GM19238 (cell line): ENCODE measurements around the gene IGFN1.

Source experiments
- DNase-seq: peaks from one replicate; pipeline ENCODE4 v3.0.0; 2011; ENCODE audit warnings: low spot score; ENCODE audit not compliant: insufficient read length

IGFN1 gene

DNA sequence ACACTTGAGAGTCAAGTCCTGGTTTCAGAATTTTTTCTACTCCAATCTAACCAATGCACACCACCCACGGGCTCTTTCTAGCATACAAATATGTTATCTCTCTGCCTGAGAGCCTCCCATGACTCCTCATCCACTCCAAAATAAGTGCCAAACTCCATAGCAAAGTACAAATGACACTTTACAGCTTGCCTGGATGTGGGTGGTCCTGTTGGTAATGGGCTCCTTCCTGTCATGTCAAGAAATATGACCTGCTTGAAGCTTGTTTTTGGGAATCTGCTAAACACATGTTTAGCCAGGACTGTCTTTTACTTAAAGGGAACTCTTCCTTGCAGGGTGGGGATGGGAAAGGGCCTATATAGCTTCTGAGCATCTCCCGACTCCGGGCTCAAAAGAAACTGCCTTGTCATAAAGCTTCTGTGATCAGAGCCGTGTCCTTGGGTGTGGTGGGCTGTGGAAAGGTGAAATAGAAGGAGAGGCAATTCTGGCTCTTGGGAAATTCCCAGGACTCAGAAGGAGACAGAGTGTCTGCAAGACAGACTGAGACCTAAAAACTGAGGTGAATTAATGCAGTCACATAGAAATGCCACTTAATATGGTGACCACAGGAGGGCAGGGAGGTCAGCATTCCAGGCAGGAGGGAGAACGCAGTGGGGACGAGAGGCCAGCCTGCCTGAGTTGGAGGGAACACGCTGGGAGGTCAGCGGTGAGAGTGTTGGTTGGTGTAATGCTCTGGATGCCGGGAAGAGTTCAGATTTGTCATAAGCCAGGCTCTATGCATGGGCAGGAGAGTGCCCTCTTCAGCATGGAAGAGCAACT is 6.1 kb upstream of the IGFN1 start:
- no peak for DNase-seq

DNA sequence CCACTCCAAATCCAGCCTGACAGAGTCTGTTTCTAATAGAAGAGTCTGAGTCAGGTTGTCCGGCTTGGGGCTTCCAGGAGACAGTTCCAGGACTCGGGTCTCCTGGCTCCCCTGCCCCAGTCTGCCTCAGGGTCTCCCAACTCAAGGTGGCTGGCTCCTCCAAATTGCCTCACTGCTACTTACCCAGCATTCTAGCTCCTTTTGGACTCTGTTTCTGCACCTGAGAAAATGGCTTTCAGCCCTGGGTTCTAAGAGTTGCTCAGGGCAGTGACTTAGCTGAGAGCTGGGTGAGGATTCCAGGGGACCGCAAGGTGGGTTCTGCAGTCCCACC is 5.5 kb upstream of the IGFN1 start:
- DNase-seq = no peak

- no peak for DNase-seq
Observed at GRCh38 chr1:201185527-201186128, 5.0 kb upstream of the IGFN1 start.

- DNase-seq = no peak
Observed at GRCh38 chr1:201186192-201186591, 4.4 kb upstream of the IGFN1 start.

- DNase-seq = no peak
Observed at GRCh38 chr1:201189085-201189484, 1.5 kb upstream of the IGFN1 start.

DNA sequence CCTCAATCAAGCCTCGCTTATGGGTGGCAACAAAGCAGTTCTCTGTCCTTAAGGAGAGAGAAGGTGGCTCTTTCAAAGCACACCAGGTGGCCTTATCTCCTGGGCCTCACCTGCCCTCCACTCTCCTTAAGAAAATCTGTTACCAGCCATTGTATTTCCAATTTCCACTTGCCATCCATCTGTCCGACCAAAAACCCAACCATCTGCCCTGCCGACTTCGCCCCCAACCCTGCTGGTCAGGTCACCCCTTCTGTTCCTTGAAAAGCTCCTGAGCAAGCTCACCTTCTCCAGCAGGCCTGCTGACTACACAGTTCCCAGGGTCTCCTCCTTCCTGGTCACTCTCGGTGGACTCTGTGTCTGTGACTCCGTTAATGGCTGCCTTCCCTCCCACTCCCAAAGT is 619 bp upstream of the IGFN1 start:
- DNase-seq = no peak

DNA sequence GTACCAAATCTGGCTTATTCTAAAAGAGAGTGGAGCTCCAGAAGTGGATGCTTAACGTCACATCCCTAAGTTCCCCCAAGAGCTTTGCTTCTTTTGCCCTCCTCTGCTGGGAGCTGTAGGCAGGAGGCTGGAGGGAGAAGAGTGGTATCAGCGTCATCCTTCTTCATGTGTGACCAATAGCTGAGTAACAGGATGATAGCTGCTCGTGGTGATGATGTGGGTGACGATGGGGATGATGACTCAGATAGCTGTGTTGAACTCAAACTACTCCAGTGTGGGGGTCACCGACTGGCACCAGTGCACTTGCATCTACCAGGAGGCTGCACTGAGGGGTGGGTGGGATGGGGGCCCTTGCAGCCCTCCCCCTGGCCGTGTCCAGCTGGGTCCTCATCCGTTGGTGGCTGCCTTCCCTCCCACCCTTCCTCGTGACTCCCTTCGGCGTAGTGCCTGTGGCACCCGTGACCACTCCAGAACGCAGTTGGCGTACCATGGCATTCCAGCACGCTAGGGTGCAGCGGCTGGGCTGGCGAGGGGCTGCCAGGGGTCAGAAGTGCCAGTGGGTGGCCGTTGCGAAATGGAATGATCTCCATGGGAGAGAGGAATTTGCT is 1.1 kb downstream of the IGFN1 start:
- DNase-seq = no peak

- no peak for DNase-seq
Observed at GRCh38 chr1:201192261-201192788, 1.7 kb downstream of the IGFN1 start.

DNA sequence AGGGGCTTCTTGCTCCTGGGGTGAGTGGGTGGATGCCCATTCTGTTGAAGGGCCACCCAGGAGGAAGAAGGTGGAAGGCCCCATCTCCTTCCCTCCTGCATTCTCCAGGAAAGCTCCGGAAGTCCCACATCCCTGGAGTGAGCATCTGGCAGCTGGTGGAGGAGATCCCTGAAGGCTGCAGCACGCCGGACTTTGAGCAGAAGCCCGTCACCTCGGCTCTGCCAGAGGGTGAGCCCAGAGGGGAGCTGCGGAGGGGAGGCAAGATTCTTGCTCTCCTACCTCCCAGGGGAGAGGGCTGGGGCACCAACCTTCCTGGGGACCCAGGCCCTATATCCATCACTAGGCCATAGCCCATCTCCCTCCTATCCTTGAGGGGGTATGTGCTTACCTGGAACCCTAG is 3.4 kb downstream of the IGFN1 start:
- DNase-seq = no peak

DNA sequence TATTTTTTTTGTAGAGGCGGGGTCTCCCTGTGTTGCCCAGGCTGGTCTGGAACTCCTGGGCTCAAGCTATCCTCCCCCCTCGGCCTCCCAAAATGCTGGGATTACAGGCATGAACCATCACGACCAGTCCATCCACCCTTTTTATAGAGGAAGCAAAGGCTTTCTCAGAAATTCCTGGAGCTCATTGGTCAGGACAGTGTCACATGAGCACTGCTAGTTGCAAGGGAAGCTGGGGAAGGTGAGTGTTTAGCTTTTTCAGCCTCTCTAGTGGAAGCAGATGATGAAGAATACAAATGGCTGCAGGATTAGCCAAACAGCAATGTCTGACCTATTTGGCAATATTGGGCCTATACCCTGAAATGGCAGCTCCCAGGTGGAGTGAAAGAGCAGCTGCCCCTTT is 8.0 kb downstream of the IGFN1 start:
- no peak for DNase-seq

DNA sequence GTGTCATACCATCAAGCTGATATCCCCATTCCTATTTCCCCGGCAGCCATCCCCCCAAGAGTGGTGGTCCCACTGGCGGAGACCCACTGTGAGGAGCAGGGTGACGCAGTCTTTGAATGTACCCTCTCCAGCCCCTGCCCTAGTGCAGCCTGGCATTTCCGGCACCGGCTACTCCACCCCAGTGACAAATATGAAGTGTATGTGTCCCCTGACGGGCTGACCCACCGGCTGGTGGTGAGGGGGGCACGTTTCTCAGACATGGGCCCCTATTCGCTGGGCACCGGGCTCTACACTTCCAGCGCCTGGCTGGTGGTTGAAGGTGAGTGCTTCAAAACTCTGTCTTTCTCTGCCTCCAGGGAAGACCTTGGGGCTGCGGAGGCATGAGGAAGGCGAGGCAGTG is 14.4 kb downstream of the IGFN1 start:
- no peak for DNase-seq

DNA sequence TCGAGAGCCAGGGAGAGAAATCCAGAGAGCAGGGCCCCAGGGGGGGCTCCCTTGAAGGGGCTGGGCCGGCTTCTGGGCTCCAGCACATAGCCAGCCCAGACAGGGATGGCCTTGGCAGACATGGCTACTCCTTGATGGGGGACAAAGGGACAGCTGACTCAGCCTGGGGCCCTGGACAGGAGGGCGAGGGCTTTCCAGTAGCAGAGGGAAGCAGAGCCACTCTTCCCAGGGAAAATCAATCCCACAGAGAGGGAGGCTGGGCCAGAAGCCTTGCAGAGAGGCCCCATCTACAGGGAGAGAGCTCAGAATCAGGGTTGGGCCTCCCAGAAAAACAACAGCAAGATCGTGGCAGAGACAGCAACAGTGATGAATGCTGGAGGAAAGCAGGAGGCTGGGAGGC is 15.6 kb downstream of the IGFN1 start:
- no peak for DNase-seq

DNA sequence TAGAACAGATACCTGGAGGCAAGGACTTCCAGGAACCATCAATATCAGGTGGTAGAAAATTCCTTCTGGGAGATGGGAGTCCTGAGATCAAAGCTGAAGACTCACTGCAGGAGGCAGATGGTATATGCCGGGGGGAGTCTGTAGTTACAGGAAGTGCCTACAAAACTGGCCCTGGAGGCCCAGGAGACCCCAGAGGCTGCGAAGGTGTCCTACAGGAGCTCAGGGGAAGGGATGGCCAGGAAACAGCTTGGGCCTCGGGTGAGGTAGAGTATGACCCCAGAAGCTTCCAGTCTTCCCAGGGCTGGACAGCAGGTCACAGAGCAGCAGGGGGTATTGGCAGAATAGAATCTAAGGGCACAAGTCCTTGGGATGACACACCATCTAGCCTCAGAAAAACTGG is 16.4 kb downstream of the IGFN1 start:
- DNase-seq = no peak

- no peak for DNase-seq
Observed at GRCh38 chr1:201208236-201208635, 17.6 kb downstream of the IGFN1 start.

DNA sequence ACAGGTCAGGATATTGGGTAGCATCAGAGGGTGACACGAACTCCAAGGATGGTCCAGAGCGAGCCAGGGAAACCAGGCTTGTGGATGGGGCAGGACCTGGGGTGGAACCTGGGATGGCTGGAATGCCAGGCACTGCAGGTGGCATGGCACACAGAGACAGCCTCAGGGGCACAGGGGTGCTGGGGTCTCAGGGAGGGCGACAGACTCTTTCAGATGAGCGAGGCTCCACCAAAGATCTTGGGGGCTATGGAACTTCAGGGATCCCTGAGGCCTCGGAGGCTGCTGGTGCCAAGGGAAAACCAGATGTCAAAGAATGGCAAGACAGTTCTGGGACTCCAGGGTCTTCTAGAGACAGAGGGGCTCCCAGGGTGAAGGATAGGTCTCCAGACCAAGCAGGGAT is 21.4 kb downstream of the IGFN1 start:
- no peak for DNase-seq

- DNase-seq = no peak
Observed at GRCh38 chr1:201212461-201213055, 21.9 kb downstream of the IGFN1 start.

GRCh38 chr1:201213106-201213770 is 22.6 kb downstream of the IGFN1 start:
- DNase-seq = no peak

DNA sequence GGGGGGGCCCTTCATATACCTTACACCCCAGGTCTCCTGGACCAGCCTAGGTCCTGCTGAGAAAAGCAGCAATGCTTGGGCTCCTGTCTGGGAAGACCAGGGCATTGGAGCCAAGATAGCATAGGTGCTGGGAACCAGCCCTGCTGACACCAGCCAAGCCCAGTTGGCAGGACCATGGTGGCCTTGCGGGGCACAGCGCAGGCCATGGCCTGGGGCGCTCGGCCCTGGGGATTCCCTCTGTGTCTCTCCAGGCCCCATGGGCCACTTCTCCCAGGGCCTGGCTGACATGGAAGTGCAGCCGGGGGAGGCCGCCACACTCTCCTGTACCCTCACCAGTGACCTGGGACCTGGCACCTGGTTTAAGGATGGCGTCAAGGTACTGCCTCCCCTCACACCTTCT is 23.3 kb downstream of the IGFN1 start:
- no peak for DNase-seq

GRCh38 chr1:201214461-201214860 is 23.8 kb downstream of the IGFN1 start:
- no peak for DNase-seq

- no peak for DNase-seq
Observed at GRCh38 chr1:201214886-201215285, 24.3 kb downstream of the IGFN1 start.

DNA sequence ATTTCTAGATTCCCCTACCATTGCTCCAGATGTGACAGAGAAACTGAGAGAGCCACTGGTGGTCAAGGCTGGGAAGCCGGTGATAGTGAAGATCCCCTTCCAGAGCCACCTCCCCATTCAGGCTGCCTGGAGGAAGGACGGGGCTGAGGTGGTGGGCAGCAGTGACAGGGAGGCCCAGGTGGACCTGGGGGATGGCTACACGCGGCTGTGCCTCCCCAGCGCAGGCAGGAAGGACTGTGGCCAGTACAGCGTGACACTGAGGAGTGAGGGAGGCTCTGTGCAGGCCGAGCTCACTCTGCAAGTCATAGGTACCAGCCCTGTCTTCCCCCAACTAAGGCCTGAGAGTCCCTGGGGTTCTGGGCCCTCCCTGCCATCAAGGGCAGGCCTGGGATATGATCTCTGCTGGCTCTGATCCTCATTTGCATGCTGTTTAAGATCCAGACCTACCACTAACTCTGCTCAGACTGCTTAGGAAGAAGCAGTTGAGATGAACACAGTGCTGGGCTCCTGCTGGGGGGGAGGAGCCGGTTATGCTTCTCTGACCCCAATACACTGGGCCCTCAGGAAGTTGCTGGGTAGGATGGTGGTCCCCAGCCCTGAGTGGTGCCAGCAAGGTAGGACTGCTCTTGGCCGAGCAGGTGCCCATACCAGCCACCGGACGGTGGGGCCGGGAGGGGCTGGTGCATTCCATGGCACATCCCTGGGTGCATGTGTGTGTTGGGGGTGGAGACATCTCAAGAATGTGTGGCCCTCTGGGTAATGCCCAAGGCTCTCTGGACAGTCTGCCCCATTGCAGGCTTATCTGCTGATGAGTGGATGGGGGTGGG is 25.1 kb downstream of the IGFN1 start:
- DNase-seq = no peak
